Measurements from ENCODE around the gene RIC8B. TPM values are rescaled to one million over a fixed set of nuclear protein-coding genes. Genes with fewer than 3 reads are reported as not detected.

The RIC8B gene
- total and polyA plus RNA-seq, 2 of the 8 experiments (the other 6 are each of a cell fraction or from before 2014, with no cell fraction given), result 8.2 to 25.3 TPM

GRCh38 chr12:106900554-106900953 lies 126.1 kb downstream of the RIC8B start:
- no peak overlapping the region for H3K56ac ChIP-seq (replicated peaks; ENCODE audit: insufficient read length, low read depth, low read length)
- H2BK12ac ChIP-seq (ENCODE audit: low read depth, low read length), result no peak overlapping the region
- H3K27me3 ChIP-seq (replicated peaks in 1 of 4; ENCODE audit: control insufficient read depth in 3 of 4, extremely low read depth in 1 of 4, insufficient read depth in 3 of 4, low read length in 3 of 4), result peaks cover 2 to 13% (median 9%) of the 10 kb centered on the region in 4 experiments; a peak in 6 of 7 replicates
- no peak overlapping the region for H3K23ac ChIP-seq (ENCODE audit: insufficient read length)
- no peak overlapping the region for H2BK15ac ChIP-seq (ENCODE audit: low read length)
- no peaks in the 10 kb centered on the region for H3K79me1 ChIP-seq (ENCODE audit: low read depth, low read length)
- DNase-seq (ENCODE audit: low read depth in 1 of 2, low spot score in 2 of 2), result no peak
- no peaks in the 10 kb centered on the region for H3K9me3 ChIP-seq (ENCODE audit: insufficient read depth in 2 of 2, low read depth in 1 of 2, low read length in 1 of 2)
- H4K8ac ChIP-seq (ENCODE audit: extremely low read depth, insufficient read depth, low read length), result no peak overlapping the region
- ChIA-PET POLR2A (ENCODE audit: partially characterized antibody) (no interaction called here), CTCF (ENCODE audit: partially characterized antibody) (interaction anchor here (0.6 to 4.0 kb wide), 6 partner anchors 9 to 516 kb away, joined by 3 to 15 read pairs (median 4); no protein-coding TSS in a partner anchor)
- H3K23me2 ChIP-seq (ENCODE audit: low read depth, low read length), result peaks cover 7% of the 10 kb centered on the region
- H3K4me1 ChIP-seq (replicated peaks in 1 of 4; ENCODE audit: control insufficient read depth in 3 of 4, insufficient read depth in 4 of 4, low read length in 3 of 4), result peaks cover 0 to 4% (median under 1%) of the 10 kb centered on the region in 4 experiments; a peak in 4 of 7 replicates
- FAIRE-seq, result no peak
- H3K4me3 ChIP-seq (ENCODE audit: extremely low read depth in 1 of 4, insufficient read depth in 2 of 4, low read depth in 3 of 4, low read length in 4 of 4), result no peak overlapping the region
- no peak overlapping the region for H3K14ac ChIP-seq (ENCODE audit: insufficient read length)
- no peak overlapping the region for H3K18ac ChIP-seq (ENCODE audit: extremely low read depth, low read length)
- no peaks in the 10 kb centered on the region for H4K20me1 ChIP-seq (replicated peaks in 1 of 2; ENCODE audit: control insufficient read depth in 1 of 2, insufficient read depth in 2 of 2, low read length in 2 of 2)
- H3K79me2 ChIP-seq (ENCODE audit: control insufficient read depth in 1 of 2, insufficient read depth in 2 of 2, low read length in 2 of 2), result no peaks in the 10 kb centered on the region
- WGBS, 2 experiments (ENCODE audit: extremely low coverage in 1 of 2, insufficient coverage in 1 of 2, insufficient read length in 1 of 2, insufficient replicate concordance in 2 of 2, low coverage in 1 of 2, low lambda C conversion rate in 2 of 2, missing lambda C conversion rate in 1 of 2), result 82% methylated on average over 4 of the region's 6 CpGs; no CpG with 5 or more reads in 1 of the 2 experiments
- H3K4me2 ChIP-seq (ENCODE audit: insufficient read depth in 1 of 2, low read depth in 2 of 2, low read length in 2 of 2), result no peak overlapping the region
- no peak overlapping the region for H3K27ac ChIP-seq (ENCODE audit: low read depth, low read length)
- H4K91ac ChIP-seq (replicated peaks; ENCODE audit: insufficient read length, low read length), result no peak overlapping the region
- TF ChIP-seq NANOG (IDR thresholded peaks at IDR 0.05; ENCODE audit: insufficient read depth, low read depth, low read length, poor library complexity, severe bottlenecking) (no peak), RNF2 (IDR thresholded peaks at IDR 0.05; ENCODE audit: borderline replicate concordance, low read depth, low read length, missing control alignments, poor library complexity, severe bottlenecking) (no peak), PHF8 (conservative IDR thresholded peaks at IDR 0.05; ENCODE audit: low read depth, low read length) (no peak), TEAD4 (IDR thresholded peaks at IDR 0.05; ENCODE audit: low read depth, low read length) (no peak), TBP (IDR thresholded peaks at IDR 0.05; ENCODE audit: low read depth, low read length) (no peak)
- no peaks in the 10 kb centered on the region for H3K36me3 ChIP-seq (ENCODE audit: control insufficient read depth in 2 of 4, insufficient read depth in 4 of 4, low read length in 3 of 4)
- H2BK5ac ChIP-seq (ENCODE audit: low read depth, low read length), result no peak overlapping the region
- no peak overlapping the region for H3K9ac ChIP-seq (replicated peaks in 1 of 4; ENCODE audit: extremely low read depth in 1 of 4, low read depth in 3 of 4, low read length in 3 of 4)
- H2BK120ac ChIP-seq (replicated peaks; ENCODE audit: low read depth, low read length), result no peak overlapping the region
- no peak overlapping the region for H2AK5ac ChIP-seq (ENCODE audit: low read depth, low read length)
- no peak overlapping the region for H2AFZ ChIP-seq (ENCODE audit: low read length)
- H4K5ac ChIP-seq (ENCODE audit: insufficient read length, low read depth, low read length), result no peak overlapping the region
- no peak overlapping the region for H2BK20ac ChIP-seq (ENCODE audit: low read length)
- H3K4ac ChIP-seq (replicated peaks; ENCODE audit: insufficient read length, low read depth, low read length), result no peak overlapping the region
